Skeletal muscle tissue (tissue), 4 donors: ENCODE measurements around the gene TMEM174. TPM values are rescaled to one million over a fixed set of nuclear protein-coding genes. Genes with fewer than 3 reads are reported as not detected.

Experiments used
- H3K27ac ChIP-seq: one replicate; pipeline ENCODE4 v1.7.0; 2013; ENCODE audit warnings: mild to moderate bottlenecking, low read depth, low read length, inconsistent platforms
- H3K27me3 ChIP-seq, 3 donors: one replicate each; pipeline ENCODE4 v1.7.0; 2013; ENCODE audit warnings: low read length in 3 of 3; ENCODE audit not compliant: control insufficient read depth in 3 of 3, insufficient read depth in 3 of 3
- H3K36me3 ChIP-seq, 3 donors: one replicate each; pipeline ENCODE4 v1.7.0; 2013; ENCODE audit warnings: low read length in 3 of 3; ENCODE audit not compliant: control insufficient read depth in 3 of 3, insufficient read depth in 3 of 3
- H3K4me1 ChIP-seq, 3 donors: one replicate each; pipeline ENCODE4 v1.7.0; 2013; ENCODE audit warnings: low read length in 3 of 3, mild to moderate bottlenecking in 3 of 3; ENCODE audit not compliant: control insufficient read depth in 3 of 3, insufficient read depth in 3 of 3
- H3K4me3 ChIP-seq, 3 donors: one replicate each; pipeline ENCODE4 v1.7.0; 2013; ENCODE audit warnings: low read length in 3 of 3
- H3K9ac ChIP-seq, 3 donors: one replicate each; pipeline ENCODE4 v1.7.0; 2013; ENCODE audit warnings: low read length in 3 of 3, mild to moderate bottlenecking in 3 of 3, moderate library complexity in 2 of 3, low read depth in 1 of 3
- H3K9me3 ChIP-seq, 3 donors: one replicate each; pipeline ENCODE4 v1.7.0; 2013; ENCODE audit warnings: low read length in 3 of 3; ENCODE audit not compliant: control insufficient read depth in 3 of 3
- total RNA-seq: library from RNA; depleted of rRNA; stranded (reverse); fragments of >200 nt; gene quantifications from one replicate; pipeline ENCODE4 v1.2.3, GENCODE V29; 2014
- donor health status: Osteomylitis.

The TMEM174 gene
- total RNA-seq, 1 donor from 2014 or later = not detected

GRCh38 chr5:73152411-73153388 lies 20.3 kb upstream of the TMEM174 start:
- Histone ChIP-seq H3K9ac (no peak overlapping the region), H3K9me3 (no peaks in the 10 kb centered on the region), H3K4me3 (no peak overlapping the region), H3K27me3 (peaks cover 0 to 3% (median 0%) of the 10 kb centered on the region in 3 donors), H3K27ac (no peak overlapping the region), H3K4me1 (no peaks in the 10 kb centered on the region), H3K36me3 (no peaks in the 10 kb centered on the region)

GRCh38 chr5:73153513-73153912 lies 19.5 kb upstream of the TMEM174 start:
- H3K4me3 ChIP-seq = no peak overlapping the region
- H3K9ac ChIP-seq = no peak overlapping the region
- H3K36me3 ChIP-seq = no peaks in the 10 kb centered on the region
- no peaks in the 10 kb centered on the region for H3K4me1 ChIP-seq
- peaks cover 0 to 3% (median 0%) of the 10 kb centered on the region in 3 donors for H3K27me3 ChIP-seq
- no peaks in the 10 kb centered on the region for H3K9me3 ChIP-seq
- no peak overlapping the region for H3K27ac ChIP-seq

GRCh38 chr5:73154208-73155006 lies 18.6 kb upstream of the TMEM174 start:
- H3K27me3 ChIP-seq = peaks cover 0 to 3% (median 0%) of the 10 kb centered on the region in 3 donors

DNA sequence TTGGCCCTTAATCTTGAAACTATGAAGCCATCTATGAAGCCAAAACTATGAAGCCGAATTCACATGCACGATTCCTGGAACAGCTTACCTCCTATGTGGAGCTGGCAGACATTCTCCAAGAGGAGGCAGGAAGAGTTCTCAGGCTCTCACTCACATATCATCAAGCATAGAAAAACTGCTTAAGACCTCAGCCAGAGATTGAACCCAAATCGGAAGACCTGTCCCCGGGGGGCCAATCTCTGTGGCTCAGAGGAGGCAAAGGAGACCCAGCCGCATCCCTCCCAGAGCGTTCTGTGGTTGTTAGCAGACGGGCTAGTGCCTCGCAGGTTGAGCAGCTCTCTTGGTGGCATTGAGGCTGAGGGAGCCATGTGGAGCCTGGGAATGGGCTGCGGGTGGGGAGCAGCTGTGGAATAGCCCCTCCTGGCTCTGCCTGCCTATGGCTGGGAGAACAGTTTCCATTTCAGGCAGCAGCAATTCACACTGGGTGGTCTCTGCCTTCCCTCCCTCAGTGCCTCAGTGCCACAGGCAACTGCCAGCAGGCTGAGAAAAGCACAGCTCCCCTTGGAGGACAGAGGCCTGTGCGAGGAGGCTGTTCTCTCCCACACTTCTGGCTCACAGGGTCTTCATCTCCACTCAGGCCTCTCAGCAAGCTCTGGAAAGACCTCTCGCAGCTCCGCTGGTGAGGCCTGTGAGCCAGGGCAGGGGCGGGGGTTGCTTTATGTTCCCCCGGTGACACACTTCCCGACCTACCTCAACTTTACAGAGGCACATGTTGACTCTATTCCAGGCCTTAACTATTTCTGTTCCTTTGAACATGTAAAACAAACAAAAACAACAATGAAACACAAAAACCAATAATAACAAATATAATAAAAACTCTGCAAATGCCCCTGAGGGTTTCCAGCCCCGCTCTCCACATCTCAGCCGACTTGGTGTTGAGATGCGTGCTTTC lies 17.4 kb upstream of the TMEM174 start:
- Histone ChIP-seq H3K9me3 (no peaks in the 10 kb centered on the region), H3K4me1 (no peaks in the 10 kb centered on the region), H3K4me3 (no peak overlapping the region), H3K27me3 (peaks cover 0 to 3% (median 0%) of the 10 kb centered on the region in 3 donors), H3K9ac (no peak overlapping the region), H3K27ac (no peak overlapping the region), H3K36me3 (no peaks in the 10 kb centered on the region)

More at GRCh38 chr5:73154208-73155006, 18.6 kb upstream of the TMEM174 start:
- Histone ChIP-seq H3K9me3 (no peaks in the 10 kb centered on the region), H3K4me3 (no peak overlapping the region), H3K9ac (no peak overlapping the region), H3K27ac (no peak overlapping the region), H3K4me1 (no peaks in the 10 kb centered on the region), H3K36me3 (no peaks in the 10 kb centered on the region)

GRCh38 chr5:73157414-73158303 lies 15.3 kb upstream of the TMEM174 start:
- H3K9ac ChIP-seq = no peak overlapping the region
- H3K9me3 ChIP-seq = no peaks in the 10 kb centered on the region
- no peaks in the 10 kb centered on the region for H3K4me1 ChIP-seq
- H3K36me3 ChIP-seq = no peaks in the 10 kb centered on the region
- peaks cover 0 to 3% (median 2%) of the 10 kb centered on the region in 3 donors for H3K27me3 ChIP-seq
- no peak overlapping the region for H3K4me3 ChIP-seq
- no peak overlapping the region for H3K27ac ChIP-seq

DNA sequence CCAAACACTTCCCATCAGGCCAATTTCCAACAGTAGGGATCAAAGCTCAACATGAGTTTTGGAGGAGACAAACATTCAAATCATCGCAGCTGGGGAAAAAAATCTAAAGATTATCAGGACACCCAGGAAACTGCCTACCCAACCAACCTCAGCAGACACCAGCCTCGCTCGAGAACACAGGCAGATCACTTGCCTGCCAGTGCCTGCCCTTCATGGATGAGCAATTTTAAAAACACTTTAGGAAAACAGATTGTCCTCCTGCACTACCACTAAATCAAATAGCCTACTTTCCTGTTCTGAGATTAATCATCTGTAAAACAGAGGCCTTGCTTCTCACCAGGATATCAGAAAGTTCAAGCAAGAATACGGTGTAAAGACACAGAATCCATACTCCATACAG lies 14.7 kb upstream of the TMEM174 start:
- H3K4me1 ChIP-seq = no peaks in the 10 kb centered on the region
- no peak overlapping the region for H3K27ac ChIP-seq
- no peak overlapping the region for H3K9ac ChIP-seq
- H3K9me3 ChIP-seq = no peaks in the 10 kb centered on the region
- no peak overlapping the region for H3K4me3 ChIP-seq
- H3K27me3 ChIP-seq = peaks cover 0 to 3% (median 2%) of the 10 kb centered on the region in 3 donors
- no peaks in the 10 kb centered on the region for H3K36me3 ChIP-seq

DNA sequence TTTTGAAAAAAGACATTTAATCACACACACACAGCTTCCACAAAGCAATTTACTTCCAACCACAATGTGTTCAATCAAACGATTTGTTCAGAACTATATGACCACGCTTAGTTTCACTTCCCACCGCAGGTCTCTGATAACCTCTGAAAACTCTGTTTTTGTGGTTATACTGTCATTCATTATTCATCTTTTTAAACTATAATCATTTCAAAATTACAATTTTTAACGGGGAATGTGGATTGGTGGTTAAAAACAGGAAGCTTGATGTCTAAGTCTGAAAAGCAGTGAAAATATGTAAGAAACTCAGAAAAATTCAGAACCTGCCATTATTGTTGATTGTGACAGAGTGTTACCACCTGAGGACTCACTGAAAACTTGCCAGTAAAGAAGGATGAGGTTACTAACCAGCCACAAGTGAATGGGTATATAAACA lies 12.7 kb upstream of the TMEM174 start:
- H3K9ac ChIP-seq = no peak overlapping the region
- peaks cover 0 to 6% (median 2%) of the 10 kb centered on the region in 3 donors for H3K27me3 ChIP-seq
- no peaks in the 10 kb centered on the region for H3K36me3 ChIP-seq
- no peaks in the 10 kb centered on the region for H3K9me3 ChIP-seq
- H3K4me1 ChIP-seq = no peaks in the 10 kb centered on the region
- H3K27ac ChIP-seq = no peak overlapping the region
- H3K4me3 ChIP-seq = no peak overlapping the region

GRCh38 chr5:73170522-73170921 lies 2.5 kb upstream of the TMEM174 start:
- H3K27me3 ChIP-seq = peaks cover 0 to 11% (median 3%) of the 10 kb centered on the region in 3 donors
- no peak overlapping the region for H3K9ac ChIP-seq
- H3K4me3 ChIP-seq = no peak overlapping the region
- H3K9me3 ChIP-seq = no peaks in the 10 kb centered on the region
- no peak overlapping the region for H3K27ac ChIP-seq
- no peaks in the 10 kb centered on the region for H3K4me1 ChIP-seq
- H3K36me3 ChIP-seq = no peaks in the 10 kb centered on the region
